Right forelimb (tissue), 1 donor: ENCODE data around the gene RXRA.

Experiments
- DNase-seq: peaks from one replicate; pipeline ENCODE4 v3.0.0-alpha.2; 2018

Gene RXRA

GRCh38 chr9:134339183-134339806 is 13.0 kb downstream of the RXRA start:
- DNase-seq: no peak

GRCh38 chr9:134340475-134341160 is 14.4 kb downstream of the RXRA start:
- no peak for DNase-seq

DNA sequence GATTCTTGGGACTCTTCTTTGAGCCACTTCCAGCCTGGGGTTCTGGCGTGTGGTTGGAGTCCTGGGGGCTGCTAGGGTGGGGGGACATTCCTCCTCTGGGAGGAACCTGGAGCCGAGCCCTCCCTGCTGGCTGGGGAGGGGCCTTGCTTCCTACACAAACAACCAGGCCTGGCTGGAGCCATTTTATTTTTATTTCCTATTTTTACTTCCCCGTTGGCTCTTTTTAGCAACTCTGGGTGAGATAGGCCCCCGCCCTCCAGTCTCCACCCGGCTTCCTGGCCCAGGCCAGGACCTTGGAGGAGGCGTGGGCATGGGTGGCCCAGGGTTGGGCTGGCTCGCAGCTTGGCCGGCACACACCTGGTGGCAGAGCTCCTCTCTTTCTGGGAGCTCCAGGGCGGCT is 15.1 kb downstream of the RXRA start:
- DNase-seq: no peak

DNA sequence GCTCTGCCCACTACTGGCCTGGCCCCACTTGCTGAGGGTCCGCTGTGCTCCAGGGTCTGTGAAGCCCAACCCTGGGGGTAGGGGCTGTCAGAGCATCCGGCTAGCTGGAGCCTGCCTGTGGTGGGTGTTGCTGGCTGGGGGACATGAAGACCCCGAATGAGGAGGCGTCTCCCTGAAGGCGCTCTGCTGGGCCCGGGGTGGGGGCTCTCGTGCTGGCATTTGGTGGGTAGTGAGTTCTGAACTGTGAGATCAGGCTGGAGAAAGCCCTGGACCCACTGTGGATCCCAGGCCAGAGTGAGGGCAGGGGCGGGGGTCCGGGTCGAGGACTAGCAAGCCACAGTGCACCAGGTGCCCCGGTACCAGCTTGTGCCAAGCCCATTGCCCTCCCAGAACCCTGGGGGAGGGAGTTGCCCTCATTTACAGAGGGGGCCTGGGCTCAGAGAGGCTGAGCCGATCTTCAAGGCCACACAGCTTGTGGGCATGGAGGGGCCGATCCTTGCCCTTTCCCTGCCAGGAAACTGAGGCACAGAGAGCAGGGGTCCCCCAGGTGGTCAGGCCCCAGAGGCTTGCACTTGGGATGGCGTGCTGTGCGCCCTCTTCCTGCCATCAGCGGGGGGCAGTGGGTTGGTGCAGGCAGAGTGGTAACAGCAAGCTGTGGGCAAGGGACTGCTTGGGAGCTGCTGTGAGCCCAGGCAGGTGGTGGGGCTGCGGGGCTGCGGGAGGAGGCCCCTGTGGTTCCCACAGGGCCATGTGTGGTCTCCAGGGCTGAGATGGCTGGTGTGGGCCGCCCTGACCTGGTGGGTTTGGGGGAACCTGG is 15.9 kb downstream of the RXRA start:
- no peak for DNase-seq

GRCh38 chr9:134342746-134343115 is 16.5 kb downstream of the RXRA start:
- DNase-seq: no peak

DNA sequence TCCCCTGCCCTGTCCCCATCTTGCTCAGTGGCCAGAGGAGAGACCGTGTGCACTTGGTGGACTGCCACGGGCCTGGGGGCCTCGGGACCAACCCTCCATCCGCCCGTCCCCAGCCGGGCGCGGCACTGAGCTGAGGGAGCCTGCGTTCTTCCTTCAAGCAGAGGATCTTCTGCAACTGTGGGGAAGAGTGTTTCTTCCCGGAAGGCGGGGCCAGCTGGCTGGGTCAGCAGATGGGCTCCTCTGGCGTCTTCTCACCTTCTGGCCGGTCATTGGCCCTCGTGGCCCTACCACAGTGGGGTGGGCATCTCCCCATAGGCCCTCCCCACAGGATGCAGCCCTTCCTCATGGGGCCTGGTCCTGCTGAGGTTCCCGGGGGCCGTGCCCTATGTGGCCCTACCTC is 17.4 kb downstream of the RXRA start:
- no peak for DNase-seq

DNA sequence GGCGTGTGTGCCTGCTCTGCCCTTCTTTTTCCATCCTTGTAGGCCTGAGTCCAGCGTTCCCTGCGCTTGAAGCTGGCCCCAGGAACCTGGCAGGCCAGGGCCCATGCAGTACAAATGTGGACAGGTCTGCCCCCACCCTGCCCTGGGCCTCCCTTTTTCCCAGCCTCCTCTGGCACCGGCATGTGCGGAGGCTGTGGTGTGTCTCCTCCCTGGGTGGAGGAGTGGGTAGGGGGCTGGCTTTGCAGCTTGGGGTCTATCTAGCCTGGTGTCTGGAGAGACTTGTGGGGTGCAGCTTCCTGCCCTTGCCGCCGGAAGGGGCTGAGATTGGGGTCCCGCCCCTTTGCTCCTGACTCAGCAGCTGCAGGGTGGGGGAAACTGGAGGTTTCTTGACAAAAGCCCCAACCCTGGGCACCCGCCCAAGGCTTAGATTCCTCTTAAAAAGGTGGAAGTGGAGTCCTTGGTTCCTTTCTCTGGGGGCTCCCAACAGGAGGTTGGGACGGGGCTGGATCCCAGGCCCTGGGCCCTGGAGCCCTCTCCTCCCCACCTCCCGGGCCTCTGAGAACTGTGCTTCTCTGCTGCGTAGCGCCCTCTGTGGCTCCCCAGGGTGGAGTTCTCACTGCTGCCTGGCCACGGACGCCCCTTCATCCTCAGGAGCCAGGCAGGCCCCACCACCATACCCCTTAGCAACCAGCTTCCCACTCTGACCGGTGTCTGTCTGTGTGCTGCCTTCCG is 18.0 kb downstream of the RXRA start:
- DNase-seq: no peak

GRCh38 chr9:134344800-134345310 is 18.6 kb downstream of the RXRA start:
- no peak for DNase-seq

GRCh38 chr9:134345737-134346136 is 19.5 kb downstream of the RXRA start:
- DNase-seq: no peak

GRCh38 chr9:134346151-134346550 is 19.9 kb downstream of the RXRA start:
- no peak for DNase-seq

DNA sequence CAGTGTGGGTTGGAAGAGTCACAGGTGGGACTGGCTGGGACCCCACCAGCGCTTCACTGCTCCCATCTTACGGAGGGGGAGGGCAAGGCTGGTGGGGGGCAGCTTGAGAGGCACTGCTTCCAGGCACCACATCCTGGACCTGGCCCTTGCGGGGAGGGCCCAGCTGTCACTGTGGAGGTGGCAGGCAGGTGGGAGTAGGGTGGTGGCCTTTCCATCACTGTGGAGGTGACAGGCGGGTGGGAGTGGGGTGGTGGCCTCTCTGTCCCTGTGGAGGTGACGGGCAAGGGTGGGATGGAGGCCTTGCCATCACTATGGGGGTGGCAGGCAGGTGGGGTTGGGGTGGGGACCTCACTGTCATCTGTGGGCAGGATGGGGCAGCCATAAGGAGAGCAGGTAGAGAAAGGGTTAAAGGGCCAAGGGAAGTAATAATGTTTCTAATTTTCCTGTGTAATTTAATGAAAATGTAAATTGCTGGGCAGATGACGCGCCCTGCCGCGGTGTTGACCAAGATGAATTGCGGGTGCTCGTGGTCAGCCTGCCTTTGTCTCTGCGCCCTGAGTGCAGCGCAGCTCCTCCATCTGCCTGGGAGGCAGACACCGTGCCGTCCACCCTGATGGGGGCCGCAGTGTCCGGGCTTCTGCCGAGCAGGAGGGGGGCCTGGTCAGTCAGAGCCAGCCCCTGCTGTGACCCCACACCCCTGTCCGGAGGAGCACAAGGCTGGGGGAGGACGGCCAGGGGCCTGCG is 20.8 kb downstream of the RXRA start:
- DNase-seq: no peak

DNA sequence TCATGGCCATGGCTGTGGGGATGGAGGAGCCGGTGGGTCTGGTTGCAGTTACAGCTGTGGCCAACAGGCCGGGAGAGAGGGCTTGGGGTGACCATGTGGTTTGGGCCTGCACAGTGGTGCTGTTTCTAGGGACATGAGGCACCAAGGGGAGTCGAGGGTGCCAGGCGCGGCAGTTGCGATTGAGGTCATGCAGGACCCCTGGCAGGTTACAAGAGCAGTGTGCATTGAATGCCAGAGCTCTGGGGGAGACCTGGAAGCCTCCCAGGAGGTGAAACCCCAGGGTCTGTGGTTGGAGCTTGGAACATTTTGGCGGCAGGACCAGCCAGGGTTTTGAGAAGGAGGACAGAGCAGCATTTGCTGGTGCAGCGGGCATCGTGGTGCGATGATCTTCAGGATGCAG is 21.7 kb downstream of the RXRA start:
- DNase-seq: no peak

GRCh38 chr9:134348404-134349155 is 22.3 kb downstream of the RXRA start:
- DNase-seq: no peak

DNA sequence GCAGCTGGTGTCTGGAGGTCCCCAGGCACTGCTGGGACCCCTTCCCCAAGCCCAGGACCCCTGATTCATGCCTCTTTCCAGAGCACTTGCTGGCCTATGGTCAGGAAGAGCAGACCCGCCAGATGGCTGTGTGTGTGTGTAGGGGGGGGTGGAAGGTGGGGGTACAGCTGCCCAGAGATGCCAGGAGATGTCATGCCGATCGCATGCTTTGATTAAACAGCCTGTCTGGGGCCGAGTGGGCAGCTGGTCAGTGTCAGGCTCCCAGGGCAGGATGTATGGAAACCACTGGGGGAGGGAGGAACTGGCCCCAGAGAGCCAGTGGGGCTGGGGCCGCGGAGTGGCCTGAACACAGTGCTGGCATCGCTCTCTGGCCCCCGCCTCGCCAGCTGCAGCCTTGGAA is 23.7 kb downstream of the RXRA start:
- DNase-seq: no peak

DNA sequence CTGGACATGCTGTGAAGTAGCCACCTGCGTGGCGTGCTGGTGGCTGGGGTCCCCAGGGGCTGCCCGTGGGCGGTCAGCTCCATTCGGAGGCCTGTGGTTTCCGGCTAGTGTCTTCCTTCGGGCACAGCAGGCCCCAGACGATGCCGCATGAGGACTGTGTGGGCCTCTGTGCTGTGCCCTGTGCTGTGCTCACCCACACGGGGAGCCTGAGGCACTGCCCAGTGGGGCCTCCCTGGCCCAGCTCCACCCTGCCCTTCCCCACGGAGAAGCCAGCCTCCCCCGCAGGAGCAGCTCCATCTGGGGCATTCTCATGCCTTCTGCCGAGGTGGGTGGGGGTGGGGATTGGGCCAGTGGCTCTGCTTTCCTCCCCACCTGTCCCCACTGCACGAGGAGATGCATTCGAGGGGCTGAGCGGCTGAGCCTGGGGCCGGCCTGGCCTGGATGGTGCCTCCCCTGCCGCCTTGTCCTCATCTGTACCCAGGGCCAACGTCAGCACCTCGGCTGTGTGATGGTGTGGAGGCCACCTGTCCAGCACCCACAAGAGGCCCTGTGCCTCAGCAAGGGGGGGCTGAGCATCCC is 24.2 kb downstream of the RXRA start:
- DNase-seq: no peak

- DNase-seq: no peak
Measured at GRCh38 chr9:134351606-134352176, 25.4 kb downstream of the RXRA start.

- DNase-seq: no peak
Measured at GRCh38 chr9:134352247-134352933, 26.1 kb downstream of the RXRA start.

- DNase-seq: no peak
Measured at GRCh38 chr9:134353539-134353938, 27.3 kb downstream of the RXRA start.

DNA sequence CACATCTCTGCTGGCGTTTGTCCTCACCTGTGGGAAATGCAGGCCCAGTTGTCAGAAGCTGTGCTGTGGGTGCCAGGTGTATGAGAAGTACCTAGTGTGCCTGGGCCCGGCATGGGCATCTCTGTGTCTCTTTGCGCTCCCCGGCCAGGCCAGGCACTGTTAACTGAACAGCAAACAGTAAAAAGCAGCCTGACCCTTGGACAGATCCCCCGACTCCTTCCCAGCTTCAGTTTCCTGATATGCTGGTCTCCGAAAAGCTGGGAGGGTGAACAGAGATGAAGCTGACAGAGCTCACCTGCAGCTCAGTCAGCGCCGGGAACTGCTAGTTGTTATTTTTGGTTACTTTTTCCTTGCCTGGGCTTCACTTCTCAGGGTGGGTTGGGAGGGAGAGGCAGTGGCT is 28.9 kb downstream of the RXRA start:
- no peak for DNase-seq

DNA sequence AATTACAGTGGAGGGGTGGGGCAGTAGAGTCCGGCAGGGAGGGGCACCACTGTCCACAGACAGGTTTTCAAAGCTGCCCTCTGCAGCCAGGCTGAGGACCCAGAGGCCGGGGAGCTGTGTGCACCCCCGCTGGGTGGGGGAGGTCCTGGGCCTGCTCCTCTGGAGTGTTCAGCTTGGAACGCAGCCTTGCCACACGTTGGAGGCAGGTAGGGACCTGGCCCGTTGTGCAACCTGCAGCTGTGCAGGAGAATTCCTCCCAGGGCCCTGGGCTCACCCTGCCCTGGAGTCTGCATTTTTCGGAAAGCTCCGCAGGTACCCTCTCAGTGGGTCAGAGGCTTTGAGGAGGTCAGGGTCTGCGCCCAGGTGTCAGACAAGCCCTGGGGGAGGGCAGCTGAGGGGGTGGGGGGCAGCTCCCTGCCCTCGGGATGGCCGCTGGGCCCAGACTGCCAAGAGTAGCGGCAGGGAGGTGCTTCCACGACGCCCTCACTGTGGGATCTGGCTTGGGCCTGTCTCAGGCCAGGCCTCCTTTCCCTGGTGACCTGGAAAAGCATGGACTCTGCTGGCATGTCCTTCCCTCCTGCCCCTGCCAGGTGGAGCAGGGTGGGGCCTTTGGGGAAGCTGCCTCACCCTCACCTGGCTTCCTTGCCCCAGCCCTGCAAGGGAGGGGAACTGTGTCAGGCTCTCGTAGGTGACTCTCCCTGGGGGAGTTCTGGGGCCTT is 29.5 kb downstream of the RXRA start:
- DNase-seq: no peak
